Right hindlimb (tissue), 1 donor: ENCODE data around the gene CADM3.

ENCODE experiments used
- DNase-seq: peaks from one replicate; pipeline ENCODE4 v3.0.0-alpha.2; 2018

The CADM3 gene

GRCh38 chr1:159208175-159208825, 36.9 kb downstream of the CADM3 start:
- DNase-seq = no peak

GRCh38 chr1:159209061-159209460, 37.6 kb downstream of the CADM3 start:
- no peak for DNase-seq

GRCh38 chr1:159211331-159212136, 40.1 kb downstream of the CADM3 start:
- DNase-seq = no peak

GRCh38 chr1:159212596-159212995, 41.2 kb downstream of the CADM3 start:
- no peak for DNase-seq

- no peak for DNase-seq
Measured at GRCh38 chr1:159214149-159214760, 42.8 kb downstream of the CADM3 start.

- DNase-seq = no peak
Measured at GRCh38 chr1:159218649-159219636, 47.5 kb downstream of the CADM3 start.

- DNase-seq = no peak
Measured at GRCh38 chr1:159222075-159222865, 50.9 kb downstream of the CADM3 start.

GRCh38 chr1:159223004-159223403, 51.6 kb downstream of the CADM3 start:
- DNase-seq = no peak

GRCh38 chr1:159228554-159228953, 57.1 kb downstream of the CADM3 start:
- DNase-seq = no peak

- no peak for DNase-seq
Measured at GRCh38 chr1:159229260-159229885, 58.0 kb downstream of the CADM3 start.

- DNase-seq = no peak
Measured at GRCh38 chr1:159229896-159230295, 58.5 kb downstream of the CADM3 start.

GRCh38 chr1:159239551-159240220, 68.3 kb downstream of the CADM3 start:
- DNase-seq = no peak

GRCh38 chr1:159247266-159247665, 75.9 kb downstream of the CADM3 start:
- no peak for DNase-seq

- DNase-seq = no peak
Measured at GRCh38 chr1:159248311-159248710, 76.9 kb downstream of the CADM3 start.

GRCh38 chr1:159250638-159251216, 79.3 kb downstream of the CADM3 start:
- DNase-seq = no peak
